ENCODE measurements around the gene PARP8. TPM values are rescaled to one million over a fixed set of nuclear protein-coding genes. Genes with fewer than 3 reads are reported as not detected.
"Not testable (repeated sequence)": the region's sequence is repeated elsewhere in the genome, so short reads cannot be mapped to it uniquely, and the experiment has no call there.

Gene PARP8
- total and polyA plus RNA-seq, 2 of the 8 experiments (the other 6 are each of a cell fraction or from before 2014, with no cell fraction given): 16.6 to 30.6 TPM

DNA sequence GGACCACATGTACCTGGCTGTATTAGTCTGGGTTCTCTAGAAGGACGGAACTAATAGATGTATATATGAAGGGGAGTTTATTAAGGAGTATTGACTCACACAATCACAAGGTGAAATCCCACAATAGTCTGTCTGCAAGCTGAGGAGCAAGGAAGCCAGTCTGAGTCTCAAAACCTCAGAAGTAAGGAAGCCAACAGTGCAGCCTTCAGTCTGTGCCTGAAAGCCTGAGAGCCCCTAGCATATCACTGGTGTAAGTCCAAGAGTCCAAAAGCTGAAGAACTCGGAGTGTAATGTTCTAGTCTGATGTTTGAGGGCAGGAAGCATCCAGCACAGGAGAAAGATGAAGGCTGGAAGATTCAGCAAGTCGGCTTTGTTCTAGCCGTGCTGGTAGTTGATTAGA is 28.2 kb downstream of the PARP8 start:
- FAIRE-seq; H3K18ac ChIP-seq (ENCODE audit: extremely low read depth, low read length); CTCF ChIA-PET (ENCODE audit: partially characterized antibody); H3K4ac ChIP-seq (replicated peaks; ENCODE audit: insufficient read length, low read depth, low read length); H2BK20ac ChIP-seq (ENCODE audit: low read length); H2AFZ ChIP-seq (ENCODE audit: low read length); H4K91ac ChIP-seq (replicated peaks; ENCODE audit: insufficient read length, low read length); H3K23me2 ChIP-seq (ENCODE audit: low read depth, low read length); H4K5ac ChIP-seq (ENCODE audit: insufficient read length, low read depth, low read length); H3K56ac ChIP-seq (replicated peaks; ENCODE audit: insufficient read length, low read depth, low read length); H2BK12ac ChIP-seq (ENCODE audit: low read depth, low read length); H3K36me3 ChIP-seq (ENCODE audit: control insufficient read depth in 2 of 4, insufficient read depth in 4 of 4, low read length in 3 of 4); H3K4me1 ChIP-seq (replicated peaks in 1 of 4; ENCODE audit: control insufficient read depth in 3 of 4, insufficient read depth in 4 of 4, low read length in 3 of 4); H2BK15ac ChIP-seq (ENCODE audit: low read length); H3K23ac ChIP-seq (ENCODE audit: insufficient read length); H3K79me1 ChIP-seq (ENCODE audit: low read depth, low read length); H3K4me3 ChIP-seq (ENCODE audit: extremely low read depth in 1 of 4, insufficient read depth in 2 of 4, low read depth in 3 of 4, low read length in 4 of 4); DNase-seq (ENCODE audit: low read depth in 1 of 2, low spot score in 2 of 2); H2BK120ac ChIP-seq (replicated peaks; ENCODE audit: low read depth, low read length); H4K8ac ChIP-seq (ENCODE audit: extremely low read depth, insufficient read depth, low read length); H3K14ac ChIP-seq (ENCODE audit: insufficient read length); H3K4me2 ChIP-seq (ENCODE audit: insufficient read depth in 1 of 2, low read depth in 2 of 2, low read length in 2 of 2); H3K27ac ChIP-seq (ENCODE audit: low read depth, low read length); H4K20me1 ChIP-seq (replicated peaks in 1 of 2; ENCODE audit: control insufficient read depth in 1 of 2, insufficient read depth in 2 of 2, low read length in 2 of 2); H2BK5ac ChIP-seq (ENCODE audit: low read depth, low read length); H3K9me3 ChIP-seq (ENCODE audit: insufficient read depth in 2 of 2, low read depth in 1 of 2, low read length in 1 of 2); H3K27me3 ChIP-seq (replicated peaks in 1 of 4; ENCODE audit: control insufficient read depth in 3 of 4, extremely low read depth in 1 of 4, insufficient read depth in 3 of 4, low read length in 3 of 4); H3K9ac ChIP-seq (replicated peaks in 1 of 4; ENCODE audit: extremely low read depth in 1 of 4, low read depth in 3 of 4, low read length in 3 of 4); H2AK5ac ChIP-seq (ENCODE audit: low read depth, low read length): not testable (repeated sequence)
- peaks cover 0 to 95% of the 10 kb centered on the region in 2 experiments; a peak in 3 of 4 replicates for H3K79me2 ChIP-seq (ENCODE audit: control insufficient read depth in 1 of 2, insufficient read depth in 2 of 2, low read length in 2 of 2)
- POLR2A ChIA-PET (ENCODE audit: partially characterized antibody): interaction anchor here (2.9 kb wide), 1 partner anchor 28 kb away, joined by 7 read pairs; the partner anchor contains the start of gene PARP8
- WGBS, 2 experiments (ENCODE audit: extremely low coverage in 1 of 2, insufficient coverage in 1 of 2, insufficient read length in 1 of 2, insufficient replicate concordance in 2 of 2, low coverage in 1 of 2, low lambda C conversion rate in 2 of 2, missing lambda C conversion rate in 1 of 2): 97% methylated on average over 4 of the region's 4 CpGs; no CpG with 5 or more reads in 1 of the 2 experiments

Measured in H1 (cell line).